ENCODE measurements around the gene ZKSCAN5. TPM values are rescaled to one million over a fixed set of nuclear protein-coding genes. Genes with fewer than 3 reads are reported as not detected.

ZKSCAN5 gene
- total RNA-seq, 1 experiment from 2014 or later: 10.2 TPM

- ATAC-seq (peak; percentile 3), DNase-seq (ENCODE audit: low read depth, low spot score) (no peak)
- H2AFZ ChIP-seq (ENCODE audit: low read depth, low read length, poor library complexity, severe bottlenecking): no peak overlapping the region
- H3K4me1 ChIP-seq (ENCODE audit: control insufficient read depth in 1 of 2, insufficient read depth in 2 of 2, low read length in 2 of 2): peaks cover 11 to 23% of the 10 kb centered on the region in 2 experiments; a peak in 3 of 4 replicates
- H3K4me2 ChIP-seq (ENCODE audit: low read length): peak overlapping the region; percentile 92
- RAD21 ChIA-PET (ENCODE audit: low non-redundant PET in 1 of 2, low total read pairs in 2 of 2, uncharacterized antibody in 2 of 2, unreplicated experiment in 2 of 2): no interaction called here
- H3K9me3 ChIP-seq (ENCODE audit: control insufficient read depth in 1 of 2, insufficient read depth in 1 of 2, low read depth in 1 of 2, low read length in 2 of 2): no peaks in the 10 kb centered on the region
- no TSS peak for BruUV-seq (replicated peaks)
- H3K36me3 ChIP-seq (ENCODE audit: control insufficient read depth in 1 of 2, insufficient read depth in 2 of 2, low read length in 2 of 2): no peaks in the 10 kb centered on the region; a peak in 1 of 4 replicates
- peaks cover 31% of the 10 kb centered on the region for H3K79me2 ChIP-seq (ENCODE audit: insufficient read depth, low read length)
- peak overlapping the region; percentile 87 to 95 for H3K4me3 ChIP-seq (replicated peaks in 1 of 2; ENCODE audit: low read depth in 1 of 2, low read length in 2 of 2)
- CTCF ChIA-PET: interaction anchor here (1.0 kb wide), 1 partner anchor 20 kb away, joined by 5 read pairs; no protein-coding TSS in a partner anchor
- H3K9ac ChIP-seq (ENCODE audit: low read length): peak overlapping the region; percentile 68
- no peaks in the 10 kb centered on the region for H4K20me1 ChIP-seq (ENCODE audit: insufficient read depth)
- no peaks in the 10 kb centered on the region for H3K27me3 ChIP-seq (ENCODE audit: insufficient read depth, low read length)
- TF ChIP-seq SP1 (IDR thresholded peaks at IDR 0.05; ENCODE audit: low read depth) (no peak), POLR2AphosphoS5 (IDR thresholded peaks at IDR 0.05; ENCODE audit: low read depth, low read length) (no peak), FOSL1 (IDR thresholded peaks at IDR 0.05; ENCODE audit: low read depth) (no peak), CBX3 (IDR thresholded peaks at IDR 0.05; ENCODE audit: low read depth) (no peak), ZNF274 (IDR thresholded peaks at IDR 0.05; ENCODE audit: low read depth, low read length) (no peak)
- POLR2A ChIA-PET: interaction anchor here (1.0 to 1.7 kb wide), 7 partner anchors 18 to 111 kb away, joined by 3 to 8 read pairs (median 6); partner anchors contain the start of genes BUD31, FAM200A, PDAP1 and ZNF655
- H3K27ac ChIP-seq (ENCODE audit: low read depth, low read length): peak overlapping the region; percentile 82
- intact Hi-C loops (cut with micrococcal nuclease): loop anchor here (2.0 kb wide), 1 partner anchor 48 kb away; the partner anchor contains the start of gene FAM200A
- no peaks in the 10 kb centered on the region for H3K9me2 ChIP-seq (ENCODE audit: insufficient read depth)
These were observed 831 bp downstream of the ZKSCAN5 start for GRCh38 chr7:99505324-99505662.

- no peaks in the 10 kb centered on the region for H3K4me1 ChIP-seq (ENCODE audit: control insufficient read depth in 1 of 2, insufficient read depth in 2 of 2, low read length in 2 of 2)
- CTCF ChIA-PET: no interaction called here
- no peak overlapping the region for H3K27ac ChIP-seq (ENCODE audit: low read depth, low read length)
- no peaks in the 10 kb centered on the region for H4K20me1 ChIP-seq (ENCODE audit: insufficient read depth)
- ATAC-seq (no peak), DNase-seq (ENCODE audit: low read depth, low spot score) (no peak)
- BruUV-seq (replicated peaks): no TSS peak
- H3K36me3 ChIP-seq (ENCODE audit: control insufficient read depth in 1 of 2, insufficient read depth in 2 of 2, low read length in 2 of 2): peaks cover 7 to 9% of the 10 kb centered on the region in 2 experiments
- no peaks in the 10 kb centered on the region for H3K9me2 ChIP-seq (ENCODE audit: insufficient read depth)
- H3K27me3 ChIP-seq (ENCODE audit: insufficient read depth, low read length): no peaks in the 10 kb centered on the region
- TF ChIP-seq MAX (IDR thresholded peaks at IDR 0.05) (no peak), TCF7L2 (IDR thresholded peaks at IDR 0.05; ENCODE audit: borderline replicate concordance, extremely low read depth, insufficient read depth, insufficient read length) (no peak), POLR2AphosphoS5 (IDR thresholded peaks at IDR 0.05; ENCODE audit: low read depth, low read length) (no peak)
- H2AFZ ChIP-seq (ENCODE audit: low read depth, low read length, poor library complexity, severe bottlenecking): no peak overlapping the region
- H3K4me3 ChIP-seq (replicated peaks in 1 of 2; ENCODE audit: low read depth in 1 of 2, low read length in 2 of 2): no peak overlapping the region
- H3K9ac ChIP-seq (ENCODE audit: low read length): no peak overlapping the region
- H3K9me3 ChIP-seq (ENCODE audit: control insufficient read depth in 1 of 2, insufficient read depth in 1 of 2, low read depth in 1 of 2, low read length in 2 of 2): no peaks in the 10 kb centered on the region
- H3K4me2 ChIP-seq (ENCODE audit: low read length): no peak overlapping the region
- peaks cover 16% of the 10 kb centered on the region for H3K79me2 ChIP-seq (ENCODE audit: insufficient read depth, low read length)
- RAD21 ChIA-PET (ENCODE audit: low non-redundant PET in 1 of 2, low total read pairs in 2 of 2, uncharacterized antibody in 2 of 2, unreplicated experiment in 2 of 2): no interaction called here
- POLR2A ChIA-PET: no interaction called here
- intact Hi-C loops (cut with micrococcal nuclease): no loop called here
These were observed 9.6 kb downstream of the ZKSCAN5 start for GRCh38 chr7:99514050-99514449.

Measured in HCT116 (cell line).